Right lobe of liver (tissue), 6 donors: Measurements from ENCODE around the gene FBXO47. TPM values are rescaled to one million over a fixed set of nuclear protein-coding genes. Genes with fewer than 3 reads are reported as not detected.
"Not testable (repeated sequence)": the region's sequence is repeated elsewhere in the genome, so short reads cannot be mapped to it uniquely, and the experiment has no call there.

ENCODE experiments used
- ATAC-seq, 4 donors: fragments of 200-7000 bp; cut with Tn5 transposase; one replicate each; pipeline ENCODE4 v1.9.1; 2020; ENCODE audit warnings: mild to moderate bottlenecking in 4 of 4, moderate library complexity in 4 of 4
- DNase-seq, 3 donors: peaks; one replicate each; pipeline ENCODE4 v3.0.0-alpha.2; 2020
- H3K27ac ChIP-seq, 3 donors: fragments of 200-600 bp; one replicate each; pipeline ENCODE4 v1.8.0; 2022
- H3K27me3 ChIP-seq, 2 donors: fragments of 200-600 bp; one replicate each; pipeline ENCODE4 v1.8.0; 2022
- H3K36me3 ChIP-seq, 4 donors: fragments of 200-600 bp; sonication (generic) in 1 of 4; one replicate each; pipeline versions ENCODE4 v1.5.1 to v1.8.0; 2017 to 2022; ENCODE audit warnings: control low read depth in 1 of 4
- H3K4me1 ChIP-seq, 4 donors: fragments of 200-600 bp; sonication (generic) in 1 of 4; one replicate each; pipeline versions ENCODE4 v1.5.1 to v1.8.0; 2017 to 2022; ENCODE audit warnings: control low read depth in 1 of 4
- H3K4me3 ChIP-seq, 3 donors: fragments of 200-600 bp; one replicate each; pipeline ENCODE4 v1.8.0; 2022
- H3K9me3 ChIP-seq, 4 donors: fragments of 200-600 bp; sonication (generic) in 1 of 4; one replicate each; pipeline versions ENCODE4 v1.5.1 to v1.8.0; 2017 to 2022; ENCODE audit warnings: control low read depth in 1 of 4
- CTCF ChIP-seq, 4 donors: fragments of 200-600 bp in 3 of 4; fragments of 450-650 bp in 1 of 4; IDR thresholded peaks; one replicate each; pipeline versions ENCODE4 v1.5.1 to v1.8.0; 2016 to 2022; ENCODE audit warnings: antibody characterized with exemption in 4 of 4, mild to moderate bottlenecking in 2 of 4
- POLR2A ChIP-seq: fragments of 450-650 bp; IDR thresholded peaks from one replicate; pipeline ENCODE4 v1.6.1; 2017; ENCODE audit warnings: antibody characterized with exemption, mild to moderate bottlenecking
- WGBS: methylation state at CpG from one replicate; pipeline ENCODE4 v1.1.6; 2018; ENCODE audit warnings: low coverage, low lambda C conversion rate; ENCODE audit not compliant: insufficient coverage; ENCODE audit errors: missing lambda C conversion rate; 5-methylcytosine and 5-hydroxymethylcytosine counted together
- intact Hi-C, 2 donors: fragments of 100-400 bp; cut with DNase I; formaldehyde crosslinking; loops; one replicate each; pipeline versions ENCODE4 v1.11.2 to v1.14.1; 2022
- total RNA-seq, 6 experiments: library from RNA; depleted of rRNA in 2 of 6; stranded (reverse); fragments of >200 nt in 2 of 6; fragmentation: NEBNext Ultra II Directional in 3 of 6; extraction: Animal tissue kit (Norgen Biotek cat#: 25700) in 3 of 6; gene quantifications; one replicate each; pipeline versions ENCODE4 v1.1.0 to v1.2.4, GENCODE V29; 2016 to 2023
- donor health status: DM: no; HTN: yes; CAD: no.
- donor health status: DM: no; HTN: no; CAD: no.
- donor health status: DM: no; HTN: no; CAD: no.
- donor health status: DM: no; HTN: yes; CAD: no.
- donor health status: DM: no; HTN: yes; CAD: no.

FBXO47 gene
- total RNA-seq, 6 experiments from 2014 or later = not detected

DNA sequence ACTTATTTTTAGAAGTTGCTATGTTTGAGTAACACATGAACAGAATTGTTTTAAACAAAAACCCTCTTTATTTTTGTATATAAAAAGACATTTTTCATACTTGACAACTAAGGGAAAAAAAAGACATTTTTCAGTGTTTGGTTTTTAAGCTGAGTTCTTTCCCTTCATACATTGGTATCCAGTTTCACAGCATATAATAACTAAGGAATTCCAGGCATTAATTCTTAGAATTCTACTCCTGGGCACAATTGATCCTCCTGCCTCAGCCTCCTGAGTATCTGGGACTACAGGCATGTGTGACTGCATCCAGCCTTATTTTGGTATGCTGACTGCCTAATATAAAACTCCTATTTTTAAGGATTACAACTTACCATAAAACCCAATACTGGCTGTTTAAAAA lies 8.4 kb downstream of the FBXO47 start:
- no peak overlapping the region for H3K4me3 ChIP-seq
- TF ChIP-seq CTCF (IDR thresholded peaks at IDR 0.05) (no peak), POLR2A (no peak)
- DNase-seq = no peak
- no peaks in the 10 kb centered on the region for H3K9me3 ChIP-seq
- no peak for ATAC-seq
- H3K4me1 ChIP-seq = no peaks in the 10 kb centered on the region
- H3K36me3 ChIP-seq = no peaks in the 10 kb centered on the region
- intact Hi-C loops = no loop called here
- H3K27ac ChIP-seq = no peak overlapping the region
- H3K27me3 ChIP-seq = no peaks in the 10 kb centered on the region

- no peak overlapping the region for H3K27ac ChIP-seq
- H3K9me3 ChIP-seq = no peaks in the 10 kb centered on the region
- no peak overlapping the region for H3K4me3 ChIP-seq
- H3K36me3 ChIP-seq = no peaks in the 10 kb centered on the region
- no peaks in the 10 kb centered on the region for H3K4me1 ChIP-seq
- WGBS = 8% methylated on average over 1 of the region's 1 CpG
- intact Hi-C loops = no loop called here
- no peak for ATAC-seq
- H3K27me3 ChIP-seq = no peaks in the 10 kb centered on the region
- no peak for DNase-seq
- TF ChIP-seq CTCF (IDR thresholded peaks at IDR 0.05) (no peak), POLR2A (no peak)
Observed at GRCh38 chr17:38958326-38958725, 8.9 kb downstream of the FBXO47 start.

GRCh38 chr17:38953800-38954199 lies 13.4 kb downstream of the FBXO47 start:
- intact Hi-C loops, H3K4me1 ChIP-seq, H3K9me3 ChIP-seq, H3K4me3 ChIP-seq, ATAC-seq, H3K27ac ChIP-seq, H3K36me3 ChIP-seq, H3K27me3 ChIP-seq, DNase-seq: not testable (repeated sequence)
- 85% methylated on average over 7 of the region's 7 CpGs for WGBS

GRCh38 chr17:38947189-38947588 lies 20.0 kb downstream of the FBXO47 start:
- no peak for ATAC-seq
- WGBS = 79% methylated on average over 2 of the region's 2 CpGs
- Histone ChIP-seq H3K27me3 (no peaks in the 10 kb centered on the region), H3K9me3 (no peaks in the 10 kb centered on the region), H3K4me3 (no peak overlapping the region), H3K27ac (no peak overlapping the region), H3K36me3 (no peaks in the 10 kb centered on the region), H3K4me1 (no peaks in the 10 kb centered on the region)
- intact Hi-C loops = no loop called here
- TF ChIP-seq CTCF (IDR thresholded peaks at IDR 0.05) = no peak
- TF ChIP-seq POLR2A = no peak
- no peak for DNase-seq

DNA sequence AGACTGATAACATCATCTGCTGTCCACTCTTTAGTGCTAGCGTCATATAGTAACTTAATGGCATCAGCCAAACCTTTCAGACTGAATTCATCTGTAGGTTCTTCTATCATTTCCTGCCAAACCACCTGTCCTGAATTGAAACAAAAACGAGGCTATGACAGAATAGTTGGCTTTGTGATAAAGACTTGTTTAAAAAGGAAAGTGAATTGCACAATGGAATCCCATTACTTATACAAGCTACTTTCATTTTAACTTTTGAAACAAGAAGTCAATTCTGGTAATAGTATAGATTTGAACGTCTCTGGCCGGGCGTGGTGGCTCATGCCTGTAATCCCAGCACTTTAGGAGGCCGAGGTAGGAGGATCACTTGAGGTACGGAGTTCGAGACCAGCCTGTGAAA lies 23.6 kb downstream of the FBXO47 start:
- DNase-seq (no peak), ATAC-seq (no peak)
- no peaks in the 10 kb centered on the region for H3K27me3 ChIP-seq
- no peaks in the 10 kb centered on the region for H3K9me3 ChIP-seq
- WGBS = 56% methylated on average over 7 of the region's 8 CpGs
- no peak overlapping the region for H3K27ac ChIP-seq
- H3K4me3 ChIP-seq = no peak overlapping the region
- TF ChIP-seq CTCF (IDR thresholded peaks at IDR 0.05) = no peak
- no peak for TF ChIP-seq POLR2A
- H3K36me3 ChIP-seq = no peaks in the 10 kb centered on the region
- no peaks in the 10 kb centered on the region for H3K4me1 ChIP-seq
- intact Hi-C loops = no loop called here
